NB4 (cell line): Measurements from ENCODE around the gene ADCK1.
"Not testable (repeated sequence)": the region's sequence is repeated elsewhere in the genome, so short reads cannot be mapped to it uniquely, and the experiment has no call there.

Experiments used
- DNase-seq: peaks from one replicate; pipeline ENCODE4 v3.0.0; 2010; ENCODE audit warnings: low read depth
- H3K4me3 ChIP-seq: one replicate; pipeline ENCODE4 v1.5.1; 2011; ENCODE audit warnings: mild to moderate bottlenecking, low read depth, low read length, moderate library complexity
- CTCF ChIP-seq: IDR thresholded peaks from one replicate; pipeline ENCODE4 v1.5.1; 2012; ENCODE audit warnings: low read depth, low read length
- MAX ChIP-seq: IDR thresholded peaks from 2 replicates; pipeline ENCODE4 v1.6.1; 2011; ENCODE audit warnings: low read depth, low read length
- MYC ChIP-seq: IDR thresholded peaks from 2 replicates; pipeline ENCODE4 v1.6.1; 2011; ENCODE audit warnings: low read depth, low read length
- POLR2A ChIP-seq: IDR thresholded peaks from 2 replicates; pipeline ENCODE4 v1.6.1; 2011; ENCODE audit warnings: mild to moderate bottlenecking; ENCODE audit not compliant: insufficient read length; ENCODE audit errors: extremely low read depth

The ADCK1 gene

DNA sequence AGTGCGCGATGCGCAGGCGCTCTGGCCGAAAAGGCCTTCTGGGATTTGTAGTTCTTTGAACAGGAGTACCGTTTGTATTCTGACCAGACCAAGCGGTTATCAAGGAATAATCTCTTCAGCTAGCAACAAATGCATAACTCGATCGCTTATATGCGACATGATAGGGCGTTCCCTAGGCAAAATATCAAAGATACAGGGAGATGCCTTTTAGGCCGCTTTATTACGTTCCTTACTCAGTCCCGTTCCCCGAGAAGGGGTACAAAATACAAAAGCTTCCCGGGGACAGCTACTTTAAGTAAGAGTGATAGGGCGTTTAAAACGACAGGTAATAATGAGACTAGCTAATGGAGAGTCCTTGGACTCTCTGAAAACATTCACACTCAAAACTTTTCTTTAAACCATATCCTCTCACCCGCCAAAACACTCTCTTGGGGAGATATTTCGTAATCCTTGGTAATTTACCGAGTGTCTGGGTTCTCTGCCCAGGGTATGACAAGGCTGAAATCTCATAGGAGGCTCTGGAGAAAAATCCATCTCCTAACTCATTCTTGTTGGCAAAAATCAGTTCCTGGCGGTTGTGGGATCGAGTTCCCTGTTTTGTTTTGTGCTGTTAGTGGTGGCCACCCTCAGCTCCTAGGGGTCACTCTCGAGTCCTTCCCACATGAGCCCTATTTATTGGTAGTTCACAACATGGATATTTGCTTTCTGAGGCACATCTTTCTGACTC lies 38.5 kb upstream of the ADCK1 start:
- TF ChIP-seq MYC (no peak), POLR2A (no peak), CTCF (peak; percentile 12), MAX (0 out of 2 replicates have a peak, but pooled peaks have one; percentile 1)
- H3K4me3 ChIP-seq, result peak overlapping the region; percentile 95
- DNase-seq, result peak; percentile 56

GRCh38 chr14:77763316-77763715 lies 36.6 kb upstream of the ADCK1 start:
- DNase-seq, result no peak
- TF ChIP-seq MAX, result no peak
- TF ChIP-seq POLR2A, result no peak
- TF ChIP-seq CTCF, result no peak
- no peak for TF ChIP-seq MYC
- H3K4me3 ChIP-seq, result no peak overlapping the region

- TF ChIP-seq MYC (no peak), POLR2A (no peak), CTCF (no peak), MAX (no peak)
- H3K4me3 ChIP-seq, result no peak overlapping the region
- no peak for DNase-seq
Observed at GRCh38 chr14:77763978-77764377, 35.9 kb upstream of the ADCK1 start.

DNA sequence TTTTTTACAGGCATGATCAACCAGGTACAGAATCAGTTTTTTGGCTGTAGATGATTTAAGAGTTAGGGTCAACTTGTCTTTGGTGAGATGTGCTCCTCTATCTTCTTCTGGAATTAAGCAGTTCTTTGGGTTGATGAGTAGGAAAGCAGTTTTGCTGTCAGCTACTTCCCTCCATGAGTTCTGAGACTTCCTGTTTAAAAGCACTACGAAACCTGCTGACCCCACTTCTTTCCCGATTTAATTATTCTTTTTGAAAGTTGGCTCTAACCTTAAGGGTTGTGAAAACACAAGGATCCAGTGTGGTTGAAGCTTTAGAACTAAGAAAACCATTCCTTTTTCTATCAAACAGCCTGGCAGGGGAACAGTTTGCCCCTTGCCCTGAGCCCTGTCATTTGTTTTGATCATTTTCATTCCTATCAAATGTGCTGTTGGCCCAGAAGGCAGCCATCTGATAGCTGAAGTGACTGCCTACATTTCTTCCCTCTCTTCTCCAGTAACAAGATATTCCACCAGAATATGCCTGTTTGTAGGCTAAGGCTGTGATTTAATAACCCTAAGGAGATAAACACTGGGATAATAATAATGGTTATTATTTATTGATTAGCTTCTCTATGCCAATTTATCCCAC lies 31.4 kb upstream of the ADCK1 start:
- DNase-seq, H3K4me3 ChIP-seq: not testable (repeated sequence)

DNA sequence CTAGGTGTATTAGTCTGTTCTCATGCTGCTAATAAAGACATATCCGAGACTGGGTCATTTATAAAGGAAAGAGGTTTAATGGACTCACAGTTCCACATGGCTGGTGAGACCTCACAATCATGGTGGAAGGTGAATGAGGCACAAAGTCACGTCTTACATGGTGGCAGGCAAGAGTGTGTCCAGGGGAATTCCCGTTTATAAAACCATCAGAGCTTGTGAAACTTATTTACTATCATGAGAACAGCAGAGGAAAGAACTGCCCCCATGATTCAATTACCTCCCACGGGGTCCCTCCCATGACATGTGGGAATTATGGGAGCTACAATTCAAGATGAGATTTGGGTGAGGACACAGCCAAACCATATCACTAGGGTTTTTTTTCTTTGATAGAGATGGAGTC lies 25.9 kb upstream of the ADCK1 start:
- not testable (repeated sequence) for DNase-seq, H3K4me3 ChIP-seq

GRCh38 chr14:77782202-77782601 lies 17.7 kb upstream of the ADCK1 start:
- TF ChIP-seq MYC (no peak), MAX (no peak), POLR2A (no peak), CTCF (no peak)
- no peak overlapping the region for H3K4me3 ChIP-seq
- DNase-seq, result no peak

DNA sequence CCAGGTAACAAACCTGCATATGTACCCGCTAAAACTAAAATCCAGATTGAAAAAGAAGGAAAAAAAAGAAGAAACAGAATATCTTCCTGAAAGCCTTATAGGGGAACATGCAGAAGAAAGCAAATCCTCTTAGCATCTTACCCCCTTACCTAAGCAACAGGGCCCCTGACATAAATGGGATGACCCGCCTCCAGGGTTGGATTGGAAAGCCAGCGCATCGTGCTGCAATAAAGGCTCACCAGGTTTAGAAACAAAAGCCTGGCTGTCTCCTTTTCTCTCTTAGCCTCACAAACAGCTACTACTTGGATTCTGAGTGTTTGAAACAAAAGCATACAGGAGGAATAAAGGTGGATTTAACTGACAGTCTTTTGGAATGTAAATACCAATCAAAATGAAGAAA lies 13.8 kb upstream of the ADCK1 start:
- H3K4me3 ChIP-seq, result no peak overlapping the region
- TF ChIP-seq MAX (no peak), MYC (no peak), CTCF (no peak), POLR2A (no peak)
- no peak for DNase-seq
